ENCODE results near the gene HLA-E.
A peak's percentile ranks its signal among the peaks of the same experiment; 100 is the strongest.

The HLA-E gene

DNA sequence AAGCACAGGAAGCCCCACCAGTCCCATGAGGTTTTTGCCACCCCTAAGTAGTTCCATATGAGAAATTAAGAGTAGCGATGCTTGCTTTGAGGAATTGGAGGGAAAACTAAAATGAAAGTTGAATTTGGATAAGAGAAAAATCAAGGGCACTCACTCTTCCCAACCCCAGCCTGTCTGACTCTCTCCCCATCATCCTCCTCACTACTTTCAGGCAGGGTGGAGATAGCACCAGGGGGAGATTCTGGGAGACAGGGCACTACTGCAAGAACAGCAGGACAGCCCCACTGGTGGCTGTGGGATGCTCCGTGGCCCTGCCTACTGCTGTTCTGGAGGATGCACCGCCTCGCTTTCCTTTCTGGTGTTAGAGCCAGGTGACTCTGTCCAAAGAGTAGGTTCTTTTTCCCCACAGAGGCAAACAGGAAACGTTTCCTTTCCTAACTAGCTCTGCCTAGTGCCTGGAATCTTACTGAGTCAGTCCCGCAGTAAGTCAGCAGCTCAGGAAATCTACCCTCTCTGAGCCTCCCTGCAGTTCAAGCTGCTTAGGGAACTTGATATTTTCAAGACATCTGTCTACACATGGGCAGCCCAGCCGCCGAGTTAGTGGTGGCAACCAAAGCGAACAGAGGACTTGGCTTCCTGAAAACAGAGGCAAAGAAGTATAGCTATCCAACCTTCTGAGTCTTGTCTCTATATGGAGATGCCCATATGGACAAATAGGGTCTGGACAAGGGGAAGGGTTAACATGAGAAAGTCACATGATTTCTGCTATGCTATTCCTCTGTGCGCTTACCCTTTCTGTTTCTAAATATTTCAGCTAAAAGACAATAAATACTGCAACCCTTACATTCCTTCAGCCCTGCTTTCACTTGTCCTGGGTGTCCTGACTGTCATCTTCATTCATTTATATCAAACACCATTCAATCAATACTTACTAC is 11.4 kb downstream of the HLA-E start:
- Histone ChIP-seq H3K27ac (ENCODE audit: low read length) (no peak overlapping the region), H3K27me3 (ENCODE audit: low read depth, low read length) (no peaks in the 10 kb centered on the region), H3K9ac (ENCODE audit: low read length) (no peak overlapping the region), H3K4me1 (ENCODE audit: low read length) (peaks cover 7% of the 10 kb centered on the region), H3K9me3 (ENCODE audit: insufficient read depth, low read length) (no peaks in the 10 kb centered on the region), H4K20me1 (ENCODE audit: insufficient read depth, low read length) (no peaks in the 10 kb centered on the region), H3K4me3 (ENCODE audit: low read length) (no peak overlapping the region), H3K79me2 (ENCODE audit: low read length) (no peaks in the 10 kb centered on the region), H2AFZ (ENCODE audit: low read depth, low read length) (no peak overlapping the region), H3K4me2 (ENCODE audit: low read length) (no peak overlapping the region), H3K36me3 (replicated peaks; ENCODE audit: low read depth, low read length) (no peaks in the 10 kb centered on the region)
- TF ChIP-seq EZH2phosphoT487 (IDR thresholded peaks at IDR 0.05; ENCODE audit: low read depth) = no peak
- TF ChIP-seq, protein P1, sequence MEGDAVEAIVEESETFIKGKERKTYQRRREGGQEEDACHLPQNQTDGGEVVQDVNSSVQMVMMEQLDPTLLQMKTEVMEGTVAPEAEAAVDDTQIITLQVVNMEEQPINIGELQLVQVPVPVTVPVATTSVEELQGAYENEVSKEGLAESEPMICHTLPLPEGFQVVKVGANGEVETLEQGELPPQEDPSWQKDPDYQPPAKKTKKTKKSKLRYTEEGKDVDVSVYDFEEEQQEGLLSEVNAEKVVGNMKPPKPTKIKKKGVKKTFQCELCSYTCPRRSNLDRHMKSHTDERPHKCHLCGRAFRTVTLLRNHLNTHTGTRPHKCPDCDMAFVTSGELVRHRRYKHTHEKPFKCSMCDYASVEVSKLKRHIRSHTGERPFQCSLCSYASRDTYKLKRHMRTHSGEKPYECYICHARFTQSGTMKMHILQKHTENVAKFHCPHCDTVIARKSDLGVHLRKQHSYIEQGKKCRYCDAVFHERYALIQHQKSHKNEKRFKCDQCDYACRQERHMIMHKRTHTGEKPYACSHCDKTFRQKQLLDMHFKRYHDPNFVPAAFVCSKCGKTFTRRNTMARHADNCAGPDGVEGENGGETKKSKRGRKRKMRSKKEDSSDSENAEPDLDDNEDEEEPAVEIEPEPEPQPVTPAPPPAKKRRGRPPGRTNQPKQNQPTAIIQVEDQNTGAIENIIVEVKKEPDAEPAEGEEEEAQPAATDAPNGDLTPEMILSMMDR (IDR thresholded peaks at IDR 0.05; ENCODE audit: low read depth, low read length) = no peak

GRCh38 chr6:30507849-30508827 is 18.8 kb downstream of the HLA-E start:
- Histone ChIP-seq H3K4me2 (ENCODE audit: low read length) (peak overlapping the region; percentile 69), H3K27me3 (ENCODE audit: low read depth, low read length) (peaks cover 2% of the 10 kb centered on the region; the same call in 1 of the 2 replicates), H4K20me1 (ENCODE audit: insufficient read depth, low read length) (no peaks in the 10 kb centered on the region), H3K4me3 (ENCODE audit: low read length) (peak overlapping the region; percentile 38), H3K9me3 (ENCODE audit: insufficient read depth, low read length) (no peaks in the 10 kb centered on the region), H3K9ac (ENCODE audit: low read length) (no peak overlapping the region; the same call in 1 of the 2 replicates), H3K36me3 (replicated peaks; ENCODE audit: low read depth, low read length) (no peaks in the 10 kb centered on the region), H3K27ac (ENCODE audit: low read length) (peak overlapping the region; percentile 72), H2AFZ (ENCODE audit: low read depth, low read length) (no peak overlapping the region), H3K4me1 (ENCODE audit: low read length) (peaks cover 22% of the 10 kb centered on the region), H3K79me2 (ENCODE audit: low read length) (no peaks in the 10 kb centered on the region)
- no peak for TF ChIP-seq EZH2phosphoT487 (IDR thresholded peaks at IDR 0.05; ENCODE audit: low read depth)
- TF ChIP-seq, protein P1 (IDR thresholded peaks at IDR 0.05; ENCODE audit: low read depth, low read length) = no peak

GRCh38 chr6:30508890-30509736 is 19.8 kb downstream of the HLA-E start:
- Histone ChIP-seq H4K20me1 (ENCODE audit: insufficient read depth, low read length) (no peaks in the 10 kb centered on the region), H3K4me2 (ENCODE audit: low read length) (peak overlapping the region; percentile 69), H3K36me3 (replicated peaks; ENCODE audit: low read depth, low read length) (no peaks in the 10 kb centered on the region), H3K9ac (ENCODE audit: low read length) (no peak overlapping the region; the same call in 1 of the 2 replicates), H3K4me3 (ENCODE audit: low read length) (peak overlapping the region; percentile 33), H2AFZ (ENCODE audit: low read depth, low read length) (no peak overlapping the region), H3K9me3 (ENCODE audit: insufficient read depth, low read length) (no peaks in the 10 kb centered on the region), H3K27ac (ENCODE audit: low read length) (peak overlapping the region; percentile 72), H3K4me1 (ENCODE audit: low read length) (peaks cover 22% of the 10 kb centered on the region), H3K27me3 (ENCODE audit: low read depth, low read length) (peaks cover 2% of the 10 kb centered on the region; the same call in 1 of the 2 replicates), H3K79me2 (ENCODE audit: low read length) (no peaks in the 10 kb centered on the region)
- TF ChIP-seq, protein P1 (IDR thresholded peaks at IDR 0.05; ENCODE audit: low read depth, low read length) = no peak
- TF ChIP-seq EZH2phosphoT487 (IDR thresholded peaks at IDR 0.05; ENCODE audit: low read depth) = no peak
